SK-N-SH treated with all-trans-retinoic acid at 6 μM for 48 hours (cell line): ENCODE measurements around the gene KL.

ENCODE experiments used
- ATAC-seq: fragments of 200-7000 bp; cut with Tn5 transposase; 3 replicates; pipeline ENCODE4 v1.9.1; 2020; ENCODE audit warnings: mild to moderate bottlenecking, moderate library complexity
- ARNTL ChIP-seq: fragments of 450-650 bp; formaldehyde crosslinking; IDR thresholded peaks from 2 replicates; pipeline ENCODE4 v1.5.0; 2020; ENCODE audit warnings: low read depth, mild to moderate bottlenecking, moderate library complexity, borderline replicate concordance
- BACH2 ChIP-seq: fragments of 250-450 bp; sonication (Bioruptor Pico); IDR thresholded peaks from 2 replicates; pipeline ENCODE4 v1.9.0; 2021; ENCODE audit warnings: mild to moderate bottlenecking, borderline replicate concordance
- CREB5 ChIP-seq: fragments of 250-450 bp; sonication (Bioruptor Pico); IDR thresholded peaks from 2 replicates; pipeline ENCODE4 v1.5.1; 2020; ENCODE audit warnings: low read depth, mild to moderate bottlenecking, moderate library complexity
- CSRNP3 ChIP-seq: fragments of 250-450 bp; sonication (Bioruptor Pico); IDR thresholded peaks from 2 replicates; pipeline ENCODE4 v1.5.1; 2021; ENCODE audit warnings: mild to moderate bottlenecking, moderate library complexity
- ESRRG ChIP-seq: fragments of 250-450 bp; sonication (Bioruptor Pico); IDR thresholded peaks from 2 replicates; pipeline ENCODE4 v1.6.1; 2021; ENCODE audit warnings: mild to moderate bottlenecking
- ISL1 ChIP-seq: fragments of 250-450 bp; sonication (Bioruptor Pico); IDR thresholded peaks from 2 replicates; pipeline ENCODE4 v2.1.2; 2022; ENCODE audit warnings: mild to moderate bottlenecking, moderate library complexity
- OSR1 ChIP-seq: fragments of 250-450 bp; sonication (Bioruptor Pico); IDR thresholded peaks from 2 replicates; pipeline ENCODE4 v1.8.0; 2022; ENCODE audit warnings: moderate library complexity, mild to moderate bottlenecking, inconsistent platforms
- PATZ1 ChIP-seq: fragments of 250-450 bp; sonication (Bioruptor Pico); IDR thresholded peaks from 2 replicates; pipeline ENCODE4 v1.8.0; 2020; ENCODE audit warnings: mild to moderate bottlenecking, moderate library complexity, borderline replicate concordance
- POU6F1 ChIP-seq: fragments of 250-450 bp; sonication (Bioruptor Pico); IDR thresholded peaks from 2 replicates; pipeline ENCODE4 v1.8.0; 2021; ENCODE audit warnings: low read depth, mild to moderate bottlenecking, moderate library complexity, borderline replicate concordance
- PPARA ChIP-seq: fragments of 250-450 bp; sonication (Bioruptor Pico); IDR thresholded peaks from 2 replicates; pipeline ENCODE4 v1.5.0; 2020; ENCODE audit warnings: mild to moderate bottlenecking, borderline replicate concordance
- RARB ChIP-seq: fragments of 250-450 bp; sonication (Bioruptor Pico); IDR thresholded peaks from 2 replicates; pipeline ENCODE4 v1.8.0; 2021; ENCODE audit warnings: mild to moderate bottlenecking, moderate library complexity
- SNAI2 ChIP-seq: fragments of 250-450 bp; sonication (Bioruptor Pico); IDR thresholded peaks from 2 replicates; pipeline ENCODE4 v1.5.0; 2020; ENCODE audit warnings: mild to moderate bottlenecking, moderate library complexity
- TCF4 ChIP-seq: fragments of 250-450 bp; sonication (Bioruptor Pico); IDR thresholded peaks from 2 replicates; pipeline ENCODE4 v1.8.0; 2021; ENCODE audit warnings: mild to moderate bottlenecking, moderate library complexity, borderline replicate concordance
- TOX ChIP-seq: fragments of 250-450 bp; sonication (Bioruptor Pico); IDR thresholded peaks from 2 replicates; pipeline ENCODE4 v1.8.0; 2021; ENCODE audit warnings: mild to moderate bottlenecking, moderate library complexity, borderline replicate concordance
- TSHZ2 ChIP-seq: fragments of 250-450 bp; sonication (Bioruptor Pico); IDR thresholded peaks from 2 replicates; pipeline ENCODE4 v1.5.0; 2020; ENCODE audit warnings: mild to moderate bottlenecking, moderate library complexity
- ZFP3 ChIP-seq: fragments of 250-450 bp; sonication (Bioruptor Pico); IDR thresholded peaks from 2 replicates; pipeline ENCODE4 v1.5.0; 2020; ENCODE audit warnings: mild to moderate bottlenecking, moderate library complexity
- ZNF565 ChIP-seq: fragments of 450-650 bp; formaldehyde crosslinking; conservative IDR thresholded peaks from 2 replicates; pipeline ENCODE4 v1.5.0; 2020; ENCODE audit warnings: low read depth, mild to moderate bottlenecking, moderate library complexity
- ZNF70 ChIP-seq: fragments of 450-650 bp; formaldehyde crosslinking; IDR thresholded peaks from 2 replicates; pipeline ENCODE4 v1.5.0; 2020; ENCODE audit warnings: mild to moderate bottlenecking, moderate library complexity
- ZNF8 ChIP-seq: fragments of 450-650 bp; formaldehyde crosslinking; IDR thresholded peaks from 2 replicates; pipeline ENCODE4 v1.5.0; 2020; ENCODE audit warnings: mild to moderate bottlenecking, moderate library complexity

KL gene

GRCh38 chr13:33106656-33107360, 90.6 kb downstream of the KL start:
- ATAC-seq = no peak
- no peak for TF ChIP-seq POU6F1 (CRISPR knock-in tag)
- TF ChIP-seq ZNF565 (CRISPR knock-in tag) = no peak
- TF ChIP-seq CSRNP3 = no peak
- TF ChIP-seq ZNF8 (CRISPR knock-in tag) = no peak
- TF ChIP-seq ZFP3 = no peak
- TF ChIP-seq PATZ1 (CRISPR knock-in tag) = no peak
- TF ChIP-seq OSR1 (CRISPR knock-in tag) = no peak
- TF ChIP-seq SNAI2 = no peak
- no peak for TF ChIP-seq ESRRG
- no peak for TF ChIP-seq RARB (CRISPR knock-in tag)
- no peak for TF ChIP-seq ISL1 (CRISPR knock-in tag)

GRCh38 chr13:33107361-33107760, 91.1 kb downstream of the KL start:
- TF ChIP-seq POU6F1 (CRISPR knock-in tag) (no peak), CSRNP3 (no peak)
- no peak for ATAC-seq

- TF ChIP-seq BACH2 = no peak
- no peak for TF ChIP-seq SNAI2
- TF ChIP-seq ESRRG = no peak
- TF ChIP-seq TSHZ2 (CRISPR knock-in tag) = no peak
- no peak for TF ChIP-seq CREB5 (CRISPR knock-in tag)
- TF ChIP-seq TCF4 (CRISPR knock-in tag) = no peak
- no peak for TF ChIP-seq ZNF70 (CRISPR knock-in tag)
- TF ChIP-seq ZNF8 (CRISPR knock-in tag) = no peak
- no peak for TF ChIP-seq TOX (CRISPR knock-in tag)
- no peak for TF ChIP-seq PPARA
- no peak for TF ChIP-seq ARNTL (CRISPR knock-in tag)
- no peak for TF ChIP-seq ZNF565 (CRISPR knock-in tag)
Measured at GRCh38 chr13:33108620-33109019, 92.4 kb downstream of the KL start.

More at GRCh38 chr13:33108620-33109019, 92.4 kb downstream of the KL start:
- ATAC-seq = peak; percentile 38; the same call in 2 of the 3 replicates
